ENCODE measurements around the gene CAB39.

The CAB39 gene

GRCh38 chr2:230809677-230810251, 97.1 kb downstream of the CAB39 start:
- no peak for TF ChIP-seq ZNF274 (IDR thresholded peaks at IDR 0.05; ENCODE audit: low read depth, low read length)
- H3K4me3 ChIP-seq (ENCODE audit: low read length), result no peak overlapping the region

- H3K4me3 ChIP-seq (ENCODE audit: low read length), result no peak overlapping the region
- TF ChIP-seq ZNF274 (IDR thresholded peaks at IDR 0.05; ENCODE audit: low read depth, low read length), result no peak
Observed at GRCh38 chr2:230811508-230811907, 98.9 kb downstream of the CAB39 start.

GRCh38 chr2:230812033-230812432, 99.4 kb downstream of the CAB39 start:
- TF ChIP-seq ZNF274 (IDR thresholded peaks at IDR 0.05; ENCODE audit: low read depth, low read length), result no peak
- H3K4me3 ChIP-seq (ENCODE audit: low read length), result no peak overlapping the region

GRCh38 chr2:230814616-230815015, 102.0 kb downstream of the CAB39 start:
- TF ChIP-seq ZNF274 (IDR thresholded peaks at IDR 0.05; ENCODE audit: low read depth, low read length), result no peak
- H3K4me3 ChIP-seq (ENCODE audit: low read length), result no peak overlapping the region

- no peak overlapping the region for H3K4me3 ChIP-seq (ENCODE audit: low read length)
- no peak for TF ChIP-seq ZNF274 (IDR thresholded peaks at IDR 0.05; ENCODE audit: low read depth, low read length)
Observed at GRCh38 chr2:230815088-230815487, 102.4 kb downstream of the CAB39 start.

- no peak for TF ChIP-seq ZNF274 (IDR thresholded peaks at IDR 0.05; ENCODE audit: low read depth, low read length)
- H3K4me3 ChIP-seq (ENCODE audit: low read length), result no peak overlapping the region
Observed at GRCh38 chr2:230816735-230817134, 104.1 kb downstream of the CAB39 start.

GRCh38 chr2:230819433-230819832, 106.8 kb downstream of the CAB39 start:
- TF ChIP-seq ZNF274 (IDR thresholded peaks at IDR 0.05; ENCODE audit: low read depth, low read length), result no peak
- H3K4me3 ChIP-seq (ENCODE audit: low read length), result no peak overlapping the region

GRCh38 chr2:230821261-230821990, 108.8 kb downstream of the CAB39 start:
- no peak overlapping the region for H3K4me3 ChIP-seq (ENCODE audit: low read length)

GRCh38 chr2:230821991-230822520, 109.4 kb downstream of the CAB39 start:
- no peak for TF ChIP-seq ZNF274 (IDR thresholded peaks at IDR 0.05; ENCODE audit: low read depth, low read length)
- no peak overlapping the region for H3K4me3 ChIP-seq (ENCODE audit: low read length)

More at GRCh38 chr2:230821261-230821990, 108.8 kb downstream of the CAB39 start:
- no peak for TF ChIP-seq ZNF274 (IDR thresholded peaks at IDR 0.05; ENCODE audit: low read depth, low read length)

GRCh38 chr2:230823264-230823964, 110.8 kb downstream of the CAB39 start:
- no peak overlapping the region for H3K4me3 ChIP-seq (ENCODE audit: low read length)
- TF ChIP-seq ZNF274 (IDR thresholded peaks at IDR 0.05; ENCODE audit: low read depth, low read length), result no peak

GRCh38 chr2:230824406-230824978, 111.8 kb downstream of the CAB39 start:
- no peak for TF ChIP-seq ZNF274 (IDR thresholded peaks at IDR 0.05; ENCODE audit: low read depth, low read length)
- no peak overlapping the region for H3K4me3 ChIP-seq (ENCODE audit: low read length)

- no peak overlapping the region for H3K4me3 ChIP-seq (ENCODE audit: low read length)
- TF ChIP-seq ZNF274 (IDR thresholded peaks at IDR 0.05; ENCODE audit: low read depth, low read length), result no peak
Observed at GRCh38 chr2:230825354-230825753, 112.7 kb downstream of the CAB39 start.

- TF ChIP-seq ZNF274 (IDR thresholded peaks at IDR 0.05; ENCODE audit: low read depth, low read length), result no peak
- H3K4me3 ChIP-seq (ENCODE audit: low read length), result peak overlapping the region; percentile 12; the same call in 1 of the 2 replicates
Observed at GRCh38 chr2:230827774-230828271, 115.2 kb downstream of the CAB39 start.
